Small intestine (tissue), 7 donors: ENCODE results near the gene CATSPER1. TPM values are rescaled to one million over a fixed set of nuclear protein-coding genes. Genes with fewer than 3 reads are reported as not detected.

Experiments
- DNase-seq, 2 donors: peaks; one replicate each; pipeline versions ENCODE4 v3.0.0 to v3.0.0-alpha.2; 2013
- FAIRE-seq: peaks from 2 replicates; lab custom pipeline; 2012; peaks lifted over from hg19 to GRCh38; lab: Jason Lieb, UNC
- H3K27ac ChIP-seq, 3 donors: one replicate each; pipeline ENCODE4 v1.5.1; 2013; ENCODE audit warnings: low read length in 2 of 3, mild to moderate bottlenecking in 2 of 3, control low read depth in 1 of 3, inconsistent platforms in 1 of 3, low read depth in 1 of 3, moderate library complexity in 1 of 3
- H3K27me3 ChIP-seq, 3 donors: one replicate each; pipeline ENCODE4 v1.6.1; 2013; ENCODE audit warnings: low read length in 3 of 3, inconsistent platforms in 1 of 3; ENCODE audit not compliant: control insufficient read depth in 3 of 3, insufficient read depth in 3 of 3
- H3K36me3 ChIP-seq, 3 donors: one replicate each; pipeline ENCODE4 v1.6.1; 2013; ENCODE audit warnings: low read length in 3 of 3, inconsistent platforms in 1 of 3, low read depth in 1 of 3, mild to moderate bottlenecking in 1 of 3, moderate library complexity in 1 of 3; ENCODE audit not compliant: control insufficient read depth in 3 of 3, insufficient read depth in 2 of 3
- H3K4me1 ChIP-seq, 3 donors: one replicate each; pipeline ENCODE4 v1.6.1; 2013; ENCODE audit warnings: low read length in 2 of 3, inconsistent platforms in 1 of 3, low read depth in 1 of 3, mild to moderate bottlenecking in 1 of 3, moderate library complexity in 1 of 3; ENCODE audit not compliant: control insufficient read depth in 3 of 3, insufficient read depth in 2 of 3
- H3K4me3 ChIP-seq, 3 donors: one replicate each; pipeline ENCODE4 v1.5.1; 2013; ENCODE audit warnings: low read length in 3 of 3, control low read depth in 1 of 3, inconsistent platforms in 1 of 3, low read depth in 1 of 3, mild to moderate bottlenecking in 1 of 3, moderate library complexity in 1 of 3
- H3K9me3 ChIP-seq, 2 donors: one replicate each; pipeline ENCODE4 v1.6.1; 2013; ENCODE audit warnings: low read depth in 1 of 2, low read length in 1 of 2; ENCODE audit not compliant: control insufficient read depth in 2 of 2, insufficient read depth in 1 of 2
- WGBS, 3 donors: extraction: QIAGEN DNeasy Blood & Tissue Kit; methylation state at CpG; one replicate each; pipeline ENCODE4 v1.1.7; 2013; 5-methylcytosine and 5-hydroxymethylcytosine counted together
- polyA plus RNA-seq, 4 donors: library from polyadenylated mRNA; stranded (reverse) in 3 of 4; unstranded in 1 of 4; fragments of 200-250 nt in 3 of 4; fragments of 120-200 nt in 1 of 4; gene quantifications; one replicate each; pipeline versions ENCODE4 v1.2.1 to v1.2.3, GENCODE V29; 2013
- donor health status: healthy with polysubstance abuse.
- donor health status: control.
- donor health status: control.
- donor health status: Bipolar disorder and iron deficiency.
- donor health status: healthy.

Gene CATSPER1
- polyA plus RNA-seq, 4 donors = 0.04 TPM; not detected in 3

- no peak overlapping the region for H3K27ac ChIP-seq
- no peak for FAIRE-seq
- H3K4me1 ChIP-seq = no peaks in the 10 kb centered on the region
- peaks cover 42 to 69% (median 46%) of the 10 kb centered on the region in 3 donors for H3K36me3 ChIP-seq
- no peak overlapping the region for H3K4me3 ChIP-seq
- no peaks in the 10 kb centered on the region for H3K27me3 ChIP-seq
- H3K9me3 ChIP-seq = peaks cover 0 to 6% of the 10 kb centered on the region in 2 donors
- WGBS, 3 donors = 96 to 98% (median 96%) methylated on average over 2 of the region's 2 CpGs
- no peak for DNase-seq
These were observed 36.1 kb upstream of the CATSPER1 start for GRCh38 chr11:66062408-66062807.

- WGBS, 3 donors = 79 to 83% (median 79%) methylated on average over 6 of the region's 6 CpGs
- Histone ChIP-seq H3K27me3 (no peaks in the 10 kb centered on the region), H3K27ac (no peak overlapping the region), H3K9me3 (peaks cover 0 to 6% of the 10 kb centered on the region in 2 donors), H3K4me3 (no peak overlapping the region), H3K36me3 (peaks cover 42 to 70% (median 54%) of the 10 kb centered on the region in 3 donors), H3K4me1 (no peaks in the 10 kb centered on the region)
- no peak for DNase-seq
- FAIRE-seq = no peak
These were observed 35.0 kb upstream of the CATSPER1 start for GRCh38 chr11:66061268-66061667.

- FAIRE-seq (no peak), DNase-seq (no peak)
- WGBS, 3 donors = 79 to 81% (median 80%) methylated on average over 8 of the region's 8 CpGs
- no peak overlapping the region for H3K27ac ChIP-seq
- H3K4me3 ChIP-seq = no peak overlapping the region
- peaks cover 45 to 74% (median 57%) of the 10 kb centered on the region in 3 donors for H3K36me3 ChIP-seq
- no peaks in the 10 kb centered on the region for H3K27me3 ChIP-seq
- peaks cover 0 to 6% of the 10 kb centered on the region in 2 donors for H3K9me3 ChIP-seq
- no peaks in the 10 kb centered on the region for H3K4me1 ChIP-seq
These were observed 33.8 kb upstream of the CATSPER1 start for GRCh38 chr11:66059966-66060680.

- peaks cover 0 to 8% (median 4%) of the 10 kb centered on the region in 3 donors for H3K4me1 ChIP-seq
- FAIRE-seq = no peak
- DNase-seq = no peak
- H3K36me3 ChIP-seq = peaks cover 28 to 69% (median 40%) of the 10 kb centered on the region in 3 donors
- no peaks in the 10 kb centered on the region for H3K9me3 ChIP-seq
- no peak overlapping the region for H3K27ac ChIP-seq
- H3K27me3 ChIP-seq = no peaks in the 10 kb centered on the region
- no peak overlapping the region for H3K4me3 ChIP-seq
- 69 to 78% (median 75%) methylated on average over 7 of the region's 7 CpGs for WGBS, 3 donors
These were observed 30.2 kb upstream of the CATSPER1 start for GRCh38 chr11:66056501-66056900.

- H3K4me1 ChIP-seq = peaks cover 2 to 17% (median 4%) of the 10 kb centered on the region in 3 donors
- WGBS, 3 donors = 92 to 97% (median 97%) methylated on average over 6 to 7 of the region's 7 CpGs
- H3K9me3 ChIP-seq = no peaks in the 10 kb centered on the region
- peaks cover 14 to 58% (median 33%) of the 10 kb centered on the region in 3 donors for H3K36me3 ChIP-seq
- H3K4me3 ChIP-seq = no peak overlapping the region
- FAIRE-seq (no peak), DNase-seq (no peak)
- H3K27ac ChIP-seq = no peak overlapping the region
- H3K27me3 ChIP-seq = no peaks in the 10 kb centered on the region
These were observed 28.7 kb upstream of the CATSPER1 start for GRCh38 chr11:66055021-66055420.

GRCh38 chr11:66052664-66052982 is 26.3 kb upstream of the CATSPER1 start:
- Histone ChIP-seq H3K4me3 (peak overlapping the region; percentile 80 to 98 (median 94)), H3K36me3 (peaks cover 6 to 36% (median 13%) of the 10 kb centered on the region in 3 donors), H3K27ac (peak overlapping the region; percentile 80 to 90 (median 85)), H3K27me3 (peaks cover 0 to 19% (median 2%) of the 10 kb centered on the region in 3 donors), H3K4me1 (peaks cover 2 to 17% (median 4%) of the 10 kb centered on the region in 3 donors), H3K9me3 (no peaks in the 10 kb centered on the region)
- no peak for DNase-seq
- 0 to 1% (median 1%) methylated on average over 17 of the region's 17 CpGs for WGBS, 3 donors
- no peak for FAIRE-seq

GRCh38 chr11:66051766-66052663 is 25.7 kb upstream of the CATSPER1 start, which contains the start of gene SF3B2:
Gene SF3B2, plus strand, starts transcription at chr11:66052364. Its CDS starts 21 bp downstream, at chr11:66052385.
- peaks cover 2 to 17% (median 4%) of the 10 kb centered on the region in 3 donors for H3K4me1 ChIP-seq
- FAIRE-seq = no peak
- peak within 1 kb of the TSS; percentile 80 to 98 (median 94) for H3K4me3 ChIP-seq
- peaks cover 0 to 24% (median 2%) of the 10 kb centered on the region in 3 donors for H3K27me3 ChIP-seq
- peak; percentile 99 for DNase-seq
- H3K27ac ChIP-seq = peak within 1 kb of the TSS; percentile 90 to 91 (median 90)
- H3K36me3 ChIP-seq = peaks cover 6 to 30% (median 8%) of the 10 kb centered on the region in 3 donors
- 0 to 1% (median 0%) methylated on average over 72 to 84 of the region's 84 CpGs for WGBS, 3 donors
- H3K9me3 ChIP-seq = no peaks in the 10 kb centered on the region

- DNase-seq (no peak), FAIRE-seq (no peak)
- 18 to 27% (median 25%) methylated on average over 12 of the region's 12 CpGs for WGBS, 3 donors
- Histone ChIP-seq H3K4me1 (peaks cover 2 to 21% (median 4%) of the 10 kb centered on the region in 3 donors), H3K27me3 (peaks cover 0 to 24% (median 2%) of the 10 kb centered on the region in 3 donors), H3K36me3 (peaks cover 3 to 24% (median 6%) of the 10 kb centered on the region in 3 donors), H3K4me3 (peak overlapping the region; percentile 37 to 98 (median 57)), H3K9me3 (no peaks in the 10 kb centered on the region), H3K27ac (peak overlapping the region; percentile 90 to 91 (median 90))
These were observed 25.1 kb upstream of the CATSPER1 start for GRCh38 chr11:66051371-66051765.
